Measurements from ENCODE around the gene MS4A3.

The MS4A3 gene

GRCh38 chr11:60088364-60088763 lies 31.9 kb downstream of the MS4A3 start, which contains the start of gene MS4A2:
Gene MS4A2 (plus strand): TSS chr11:60088664. CDS start chr11:60088766, 102 bp downstream.
- H3K9ac ChIP-seq (ENCODE audit: low read depth, low read length, poor library complexity, severe bottlenecking): no peak within 1 kb of the TSS
- H3K36me3 ChIP-seq (ENCODE audit: insufficient read depth, low read length): no peaks in the 10 kb centered on the region
- no peak within 1 kb of the TSS for H3K4me3 ChIP-seq (ENCODE audit: low read length, poor library complexity, severe bottlenecking)
- no peaks in the 10 kb centered on the region for H3K79me2 ChIP-seq (ENCODE audit: insufficient read depth, low read length)
- H3K9me3 ChIP-seq (ENCODE audit: insufficient read depth, low read depth, low read length): no peaks in the 10 kb centered on the region
- H3K4me1 ChIP-seq (ENCODE audit: insufficient read depth, low read length, poor library complexity, severe bottlenecking): peaks cover 4% of the 10 kb centered on the region
- no peak for TF ChIP-seq CTCF (conservative IDR thresholded peaks at IDR 0.05; ENCODE audit: low read length)
- no peak for TF ChIP-seq EZH2phosphoT487 (IDR thresholded peaks at IDR 0.05; ENCODE audit: borderline replicate concordance)
- H3K27me3 ChIP-seq (ENCODE audit: insufficient read depth, low read length, poor library complexity, severe bottlenecking): no peaks in the 10 kb centered on the region
- H3F3A ChIP-seq (ENCODE audit: low read depth): no peaks in the 10 kb centered on the region
- H4K20me1 ChIP-seq (ENCODE audit: insufficient read depth, low read length, poor library complexity, severe bottlenecking): no peaks in the 10 kb centered on the region
- no peak within 1 kb of the TSS for H2AFZ ChIP-seq (ENCODE audit: low read length)
- H3K9me2 ChIP-seq (replicated peaks; ENCODE audit: low read depth, low read length): no peaks in the 10 kb centered on the region
- no peak within 1 kb of the TSS for H3K4me2 ChIP-seq (ENCODE audit: low read depth, low read length, poor library complexity, severe bottlenecking)

GRCh38 chr11:60095477-60096120 lies 39.1 kb downstream of the MS4A3 start:
- H2AFZ ChIP-seq (ENCODE audit: low read length): no peak overlapping the region
- H3K79me2 ChIP-seq (ENCODE audit: insufficient read depth, low read length): no peaks in the 10 kb centered on the region
- no peak overlapping the region for H3K9ac ChIP-seq (ENCODE audit: low read depth, low read length, poor library complexity, severe bottlenecking)
- H3K27me3 ChIP-seq (ENCODE audit: insufficient read depth, low read length, poor library complexity, severe bottlenecking): no peaks in the 10 kb centered on the region
- no peaks in the 10 kb centered on the region for H3K9me2 ChIP-seq (replicated peaks; ENCODE audit: low read depth, low read length)
- H3K4me3 ChIP-seq (ENCODE audit: low read length, poor library complexity, severe bottlenecking): no peak overlapping the region
- H3K36me3 ChIP-seq (ENCODE audit: insufficient read depth, low read length): no peaks in the 10 kb centered on the region
- H3K4me1 ChIP-seq (ENCODE audit: insufficient read depth, low read length, poor library complexity, severe bottlenecking): peaks cover 6% of the 10 kb centered on the region
- H3K4me2 ChIP-seq (ENCODE audit: low read depth, low read length, poor library complexity, severe bottlenecking): no peak overlapping the region
- H3K9me3 ChIP-seq (ENCODE audit: insufficient read depth, low read depth, low read length): no peaks in the 10 kb centered on the region
- TF ChIP-seq CTCF (conservative IDR thresholded peaks at IDR 0.05; ENCODE audit: low read length) (no peak), EZH2phosphoT487 (IDR thresholded peaks at IDR 0.05; ENCODE audit: borderline replicate concordance) (no peak)
- H3F3A ChIP-seq (ENCODE audit: low read depth): no peaks in the 10 kb centered on the region; the same call in 1 of the 2 replicates
- no peaks in the 10 kb centered on the region for H4K20me1 ChIP-seq (ENCODE audit: insufficient read depth, low read length, poor library complexity, severe bottlenecking)

GRCh38 chr11:60097189-60097588 lies 40.7 kb downstream of the MS4A3 start:
- Histone ChIP-seq H3K4me2 (ENCODE audit: low read depth, low read length, poor library complexity, severe bottlenecking) (no peak overlapping the region), H2AFZ (ENCODE audit: low read length) (no peak overlapping the region), H3K27me3 (ENCODE audit: insufficient read depth, low read length, poor library complexity, severe bottlenecking) (no peaks in the 10 kb centered on the region), H3K9me3 (ENCODE audit: insufficient read depth, low read depth, low read length) (no peaks in the 10 kb centered on the region), H3K9me2 (replicated peaks; ENCODE audit: low read depth, low read length) (no peaks in the 10 kb centered on the region), H3K9ac (ENCODE audit: low read depth, low read length, poor library complexity, severe bottlenecking) (no peak overlapping the region), H3F3A (ENCODE audit: low read depth) (no peaks in the 10 kb centered on the region; the same call in 1 of the 2 replicates), H3K4me1 (ENCODE audit: insufficient read depth, low read length, poor library complexity, severe bottlenecking) (peaks cover 13% of the 10 kb centered on the region), H3K36me3 (ENCODE audit: insufficient read depth, low read length) (no peaks in the 10 kb centered on the region), H3K4me3 (ENCODE audit: low read length, poor library complexity, severe bottlenecking) (no peak overlapping the region), H4K20me1 (ENCODE audit: insufficient read depth, low read length, poor library complexity, severe bottlenecking) (no peaks in the 10 kb centered on the region), H3K79me2 (ENCODE audit: insufficient read depth, low read length) (no peaks in the 10 kb centered on the region)
- TF ChIP-seq EZH2phosphoT487 (IDR thresholded peaks at IDR 0.05; ENCODE audit: borderline replicate concordance) (no peak), CTCF (conservative IDR thresholded peaks at IDR 0.05; ENCODE audit: low read length) (no peak)
